Measurements from ENCODE around the gene TLE3.

Gene TLE3

DNA sequence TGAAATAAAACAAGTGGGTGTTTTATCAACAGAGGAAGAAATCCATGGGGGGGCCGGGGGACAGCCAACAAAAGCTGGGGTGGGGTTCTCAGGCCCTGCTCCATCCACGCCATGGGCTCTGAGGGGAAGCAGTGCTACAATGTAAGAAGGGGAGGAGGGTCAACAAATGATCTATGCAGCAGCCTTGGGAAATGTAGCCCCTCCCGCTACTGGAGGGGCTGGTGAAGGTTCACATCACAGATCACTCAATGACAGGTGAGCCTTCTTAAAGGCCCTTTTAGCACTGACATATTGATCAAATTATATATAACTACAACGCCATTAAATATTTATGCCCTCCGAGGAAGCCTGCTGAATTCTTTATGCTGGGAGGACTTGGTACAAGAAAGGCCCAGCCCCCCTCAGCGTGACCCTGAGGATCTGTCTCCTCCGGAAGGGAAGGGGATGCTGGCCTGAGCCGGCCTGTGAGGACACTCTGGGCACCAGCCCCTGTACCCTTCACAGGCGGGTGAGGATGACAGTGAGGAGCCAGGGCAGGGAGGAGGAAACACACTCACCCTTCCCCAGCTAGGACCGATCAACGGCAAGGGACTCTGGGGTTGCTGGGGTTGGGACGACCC is 15.3 kb downstream of the TLE3 start:
- no peak for DNase-seq

DNA sequence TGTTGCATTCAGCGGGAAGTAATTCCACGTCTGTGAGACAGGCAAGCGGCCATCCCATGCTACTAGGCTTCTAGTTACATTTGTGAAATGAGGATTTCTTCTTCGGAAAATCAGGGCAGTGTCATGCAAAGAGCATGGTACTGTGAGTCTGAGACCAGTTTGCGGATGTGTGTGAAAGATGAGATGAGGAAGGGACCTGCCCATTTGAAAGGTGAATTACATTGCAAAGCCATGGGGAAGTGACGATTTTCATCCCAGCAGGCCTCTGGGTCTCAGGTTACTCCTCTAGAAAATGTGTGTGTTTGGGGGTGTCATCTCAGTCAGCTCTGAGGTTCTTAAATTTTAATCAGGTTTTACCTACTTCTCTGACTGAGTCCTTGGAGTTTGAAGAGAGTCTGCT is 16.1 kb downstream of the TLE3 start:
- no peak for DNase-seq

DNA sequence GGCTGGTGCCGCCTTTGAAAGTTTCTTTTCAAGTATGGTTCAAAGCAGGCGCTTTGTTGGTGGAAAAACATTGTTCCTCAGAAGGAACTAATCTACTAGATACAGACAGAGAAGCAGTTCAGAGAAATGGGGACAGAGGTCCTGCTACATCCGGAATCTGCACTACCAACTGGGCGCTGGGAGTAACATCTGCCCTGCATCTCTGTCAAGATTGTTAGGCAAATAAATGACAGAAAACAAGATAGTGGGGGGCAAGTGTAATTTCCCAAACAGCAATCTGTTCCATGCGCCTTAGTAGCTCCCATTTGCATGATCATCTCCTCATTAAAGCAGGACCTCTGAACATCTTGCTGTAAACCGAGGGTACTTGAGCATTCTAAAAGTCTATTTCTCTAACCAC is 17.4 kb downstream of the TLE3 start:
- no peak for DNase-seq

DNA sequence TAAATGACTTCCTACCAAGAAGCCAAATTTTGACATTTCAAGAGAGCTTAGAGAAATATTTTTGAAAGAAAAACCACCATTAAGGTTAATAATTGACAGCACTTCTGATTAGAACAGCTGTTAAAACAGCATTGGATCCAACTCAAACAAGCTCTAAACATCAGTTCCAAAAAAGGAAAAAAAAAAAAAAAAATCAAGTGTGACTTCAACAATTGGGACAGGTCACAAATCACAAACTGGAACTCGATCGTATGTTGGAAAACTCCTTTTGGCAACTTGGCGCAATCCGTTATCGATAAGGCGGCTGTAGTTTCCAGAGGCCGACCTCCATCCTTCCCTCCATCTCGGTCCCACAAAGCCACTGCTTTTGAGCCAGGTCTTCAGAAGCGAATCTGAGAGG is 17.8 kb downstream of the TLE3 start:
- no peak for DNase-seq

DNA sequence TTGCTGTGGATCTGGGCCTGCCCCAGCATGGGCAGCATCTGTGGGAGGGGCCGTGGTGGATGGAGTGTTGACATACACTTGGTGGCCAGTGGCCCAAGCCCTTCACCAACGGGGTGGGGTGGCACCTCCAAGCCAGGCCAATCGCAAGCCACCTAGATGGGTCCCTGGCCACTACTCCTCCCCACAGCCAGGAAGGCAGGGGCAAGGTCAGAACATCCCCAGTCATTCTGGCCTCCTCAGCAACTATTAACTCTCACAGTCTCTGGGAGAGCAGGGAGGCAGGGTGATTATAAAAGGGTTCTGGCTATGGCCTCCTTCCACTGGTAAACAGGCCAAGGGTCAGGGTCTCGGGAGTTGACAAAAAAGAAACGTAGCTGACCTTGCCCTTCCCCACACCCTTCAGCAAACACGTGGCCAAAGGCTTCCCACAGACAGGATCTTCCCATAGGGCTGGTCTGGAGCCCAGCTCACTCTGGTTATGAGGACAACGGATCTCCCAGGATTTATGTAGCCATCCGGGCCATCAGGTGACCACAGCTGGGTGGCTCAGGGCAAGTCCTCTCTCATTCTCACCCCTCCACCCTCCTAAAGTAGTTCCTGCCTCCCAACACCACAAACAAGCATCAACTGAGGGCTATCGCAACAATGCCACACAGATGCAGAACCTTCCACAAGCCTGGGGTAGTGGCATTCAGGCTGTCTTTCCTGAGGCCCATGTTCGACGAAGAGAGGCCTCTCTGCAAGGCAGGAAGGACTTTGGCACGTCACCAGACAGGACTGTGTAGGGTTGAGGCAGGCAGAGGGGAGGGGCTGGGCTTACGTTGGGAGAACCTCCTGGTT is 18.9 kb downstream of the TLE3 start:
- DNase-seq = no peak

DNA sequence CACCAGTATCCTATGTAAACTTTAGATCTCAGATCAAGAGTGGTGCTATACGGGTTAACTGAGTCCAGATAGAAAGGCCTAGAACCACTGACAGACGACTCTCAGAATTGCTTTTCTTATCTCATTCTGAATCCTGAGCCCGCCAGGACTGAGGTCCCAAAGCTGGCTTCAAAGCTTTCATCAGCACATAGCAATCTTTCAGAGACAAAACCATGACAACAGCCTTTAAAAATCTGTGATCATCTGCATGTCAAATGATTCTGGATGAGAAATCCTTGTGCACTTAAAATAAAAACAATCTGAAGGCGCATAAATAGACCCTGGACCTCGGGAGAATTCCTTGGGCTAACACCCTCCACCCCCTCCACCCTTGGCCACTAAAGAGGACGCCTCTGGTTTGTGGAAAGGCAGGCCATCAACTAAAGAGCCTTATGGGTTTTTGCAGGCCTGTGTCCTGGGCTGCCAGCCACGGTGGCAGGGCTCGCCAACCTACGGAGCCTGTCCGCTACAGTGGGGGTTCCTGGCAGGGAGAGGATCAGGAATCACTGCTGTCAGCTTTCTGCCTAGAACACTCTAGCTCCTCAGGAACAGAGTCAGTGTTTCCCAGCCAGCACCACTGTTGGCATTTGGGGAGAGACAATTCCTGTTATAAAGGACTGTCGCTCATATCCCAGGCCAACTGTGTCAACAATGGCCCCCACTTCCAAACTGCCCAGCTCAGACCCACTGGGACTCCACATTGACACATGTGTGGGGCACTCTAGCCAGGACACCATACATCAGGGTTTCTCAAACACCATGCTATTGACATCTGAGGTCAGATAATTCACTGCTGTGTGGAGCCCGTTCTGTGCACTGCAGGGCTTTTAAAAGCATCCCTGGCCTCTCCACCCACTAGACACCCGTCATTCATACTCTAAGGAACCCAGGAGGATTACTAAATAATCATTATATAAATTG is 20.2 kb downstream of the TLE3 start:
- DNase-seq = no peak

DNA sequence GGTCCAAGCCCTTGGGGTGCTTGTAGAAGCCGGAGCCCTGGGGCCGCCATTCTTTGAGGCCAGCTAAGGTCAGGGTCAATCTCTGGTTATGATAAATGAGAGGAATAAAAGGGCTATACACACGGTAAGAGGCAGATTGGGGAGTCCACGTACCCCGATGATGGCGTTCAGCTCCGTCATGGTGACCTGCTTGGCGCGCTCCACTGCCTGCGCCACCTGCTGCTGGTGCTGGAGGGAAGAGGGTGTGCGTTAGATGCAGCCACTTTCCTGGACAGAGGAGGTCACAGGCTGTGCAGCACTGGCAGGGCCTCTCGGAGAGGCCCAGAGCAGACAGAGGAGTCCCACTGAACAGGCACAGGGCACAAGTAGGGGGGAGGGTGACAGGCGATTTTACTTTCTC is 23.3 kb downstream of the TLE3 start:
- no peak for DNase-seq

DNA sequence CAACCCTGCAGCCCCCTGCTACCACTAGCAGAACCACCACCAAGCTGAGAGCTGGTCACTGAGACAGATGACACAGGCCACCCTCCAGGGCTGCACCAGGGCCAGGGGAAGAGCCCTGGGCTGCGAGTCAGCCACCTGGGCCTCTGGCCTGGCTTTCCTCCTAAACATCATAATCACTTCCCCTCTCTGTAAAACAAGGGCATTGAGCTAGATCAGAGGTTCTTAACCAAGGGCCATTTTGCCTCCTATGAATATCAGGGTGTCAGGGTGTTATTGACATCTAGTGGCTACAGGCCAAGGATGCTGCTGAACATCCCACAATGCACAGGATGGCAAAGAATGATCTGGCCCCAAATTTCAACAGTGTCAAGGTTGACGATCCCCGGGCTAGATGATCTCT is 25.2 kb downstream of the TLE3 start:
- no peak for DNase-seq

DNA sequence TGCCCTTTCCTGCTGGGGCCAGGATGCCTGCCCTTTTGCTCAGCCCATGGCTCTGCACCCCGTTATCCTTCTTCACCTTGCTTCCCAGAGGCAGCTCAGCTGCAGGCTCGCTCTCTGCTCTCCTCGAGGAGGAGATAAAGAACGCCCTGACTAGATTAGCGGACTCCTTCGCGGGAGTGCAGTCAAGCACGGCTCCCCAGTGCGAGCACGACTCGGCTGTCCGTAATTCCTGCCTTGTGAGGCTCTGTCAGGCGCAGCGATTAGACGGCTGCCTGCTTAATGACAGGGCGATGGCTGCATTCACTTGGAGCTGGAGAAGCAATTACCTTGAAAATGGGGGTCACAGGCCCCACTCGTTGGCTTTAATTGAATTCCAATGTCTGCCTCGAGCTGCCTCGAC is 25.9 kb downstream of the TLE3 start:
- no peak for DNase-seq

DNA sequence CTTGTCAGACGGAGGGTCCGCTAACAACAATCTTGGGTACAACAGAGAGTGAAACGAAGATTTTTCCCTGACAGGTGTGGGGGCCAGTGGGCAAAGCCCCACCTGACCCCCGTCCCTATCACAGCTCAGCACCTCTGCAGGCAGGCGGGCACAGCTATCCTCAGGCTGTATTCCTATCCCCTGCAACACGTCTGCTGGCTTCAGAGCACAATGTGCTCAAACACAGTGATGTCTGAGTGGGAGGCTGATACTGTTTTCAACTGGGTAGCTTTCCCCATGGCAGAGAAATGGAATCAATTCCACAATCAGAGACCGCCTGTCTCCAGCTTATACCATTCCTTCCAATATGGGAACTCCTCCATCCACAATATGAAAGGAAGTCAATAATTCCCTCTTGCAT is 28.0 kb downstream of the TLE3 start:
- no peak for DNase-seq

DNA sequence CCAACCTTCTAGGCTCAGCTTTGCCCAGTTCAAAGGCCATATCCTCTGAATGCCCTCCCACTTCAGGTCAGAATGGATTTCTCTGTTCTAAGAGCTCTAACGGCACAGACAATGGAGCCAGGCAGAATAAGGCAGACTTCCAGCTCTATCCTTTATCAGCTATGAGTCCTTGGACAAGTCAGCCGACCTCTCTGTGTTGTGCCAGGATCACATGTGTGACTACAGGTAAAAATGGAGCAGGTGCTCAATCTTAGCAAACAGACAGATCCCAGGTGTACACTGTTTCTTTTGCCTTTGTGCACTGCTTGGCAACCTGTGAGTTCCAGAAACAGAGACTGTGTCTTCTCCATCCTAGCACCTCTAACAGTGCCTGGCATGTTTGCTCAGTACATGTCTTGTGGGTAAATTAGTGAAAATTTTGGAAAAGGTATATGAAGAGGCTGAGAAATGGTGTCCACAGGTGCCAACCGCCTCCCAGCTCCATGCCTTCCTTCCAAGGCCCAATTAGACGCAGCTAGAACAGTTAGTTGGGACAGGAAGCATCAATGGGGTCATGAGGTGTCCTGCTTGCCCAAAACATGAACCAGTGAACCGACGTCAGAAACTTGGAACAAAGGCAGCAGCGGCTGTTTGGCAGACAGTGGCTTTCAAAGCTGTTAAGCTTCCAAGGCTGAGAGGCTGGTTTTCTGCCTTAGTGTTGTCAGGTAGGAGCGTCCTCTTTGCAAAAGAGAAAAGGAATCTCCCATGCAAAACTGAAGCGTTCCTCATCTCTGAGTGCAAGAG is 28.7 kb downstream of the TLE3 start:
- no peak for DNase-seq

DNA sequence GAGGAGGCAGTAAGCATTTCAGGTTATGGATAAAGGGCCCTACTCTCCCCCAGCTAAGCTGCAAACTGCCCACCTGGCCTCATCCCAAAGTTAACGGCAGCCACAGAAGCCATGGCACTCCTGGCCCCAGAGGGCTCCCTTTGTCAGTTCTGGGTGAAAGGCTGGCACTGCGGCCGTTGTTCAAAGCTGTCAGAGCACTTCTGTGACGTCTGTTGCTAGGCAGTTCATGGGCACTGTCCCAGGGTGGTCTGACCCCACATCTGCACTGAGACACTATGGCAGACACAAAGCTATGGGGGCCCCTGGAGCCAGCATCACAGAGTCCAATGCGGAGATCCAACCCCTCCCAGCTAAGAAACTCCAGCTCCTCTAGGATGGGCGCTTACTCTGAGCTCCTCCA is 30.0 kb downstream of the TLE3 start:
- no peak for DNase-seq

DNA sequence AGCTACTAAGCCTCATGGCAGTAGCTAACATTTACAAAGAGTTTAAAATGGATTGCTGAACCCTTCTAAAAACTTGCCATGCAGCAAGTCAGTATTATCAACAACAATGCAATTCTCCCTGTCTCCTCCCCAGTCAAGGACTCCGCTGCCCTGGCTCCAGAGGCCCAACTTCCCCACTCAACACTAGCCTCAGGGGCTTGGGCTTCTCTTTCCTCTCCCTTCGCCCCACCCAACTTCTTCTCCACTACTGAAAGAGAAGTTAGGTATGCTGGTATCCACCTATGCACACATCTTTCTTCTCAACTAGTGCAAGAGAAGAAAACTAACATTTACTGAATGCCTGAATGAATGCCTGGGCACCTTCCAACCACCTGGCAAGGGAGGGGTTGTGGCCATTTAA is 30.7 kb downstream of the TLE3 start:
- DNase-seq = no peak

DNA sequence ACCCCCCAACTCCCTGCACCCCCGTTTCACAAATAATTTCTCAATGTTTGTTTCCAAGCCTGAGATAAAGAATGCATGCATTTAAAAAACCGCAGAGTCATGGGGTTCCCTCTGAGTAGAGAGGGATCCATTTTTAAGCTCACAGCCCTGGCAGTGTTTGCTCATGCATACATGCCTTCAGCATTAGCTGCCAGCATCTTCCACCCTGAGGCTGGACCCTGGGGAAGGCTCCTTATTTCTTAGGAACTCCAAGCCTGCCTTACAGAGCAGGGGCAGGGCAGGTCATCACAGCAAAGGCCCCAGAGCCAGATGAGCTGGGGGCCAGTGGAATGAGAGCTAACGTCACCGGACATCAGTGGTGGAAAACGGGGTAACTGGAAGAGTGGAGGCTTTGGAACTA is 31.3 kb downstream of the TLE3 start:
- DNase-seq = no peak

DNA sequence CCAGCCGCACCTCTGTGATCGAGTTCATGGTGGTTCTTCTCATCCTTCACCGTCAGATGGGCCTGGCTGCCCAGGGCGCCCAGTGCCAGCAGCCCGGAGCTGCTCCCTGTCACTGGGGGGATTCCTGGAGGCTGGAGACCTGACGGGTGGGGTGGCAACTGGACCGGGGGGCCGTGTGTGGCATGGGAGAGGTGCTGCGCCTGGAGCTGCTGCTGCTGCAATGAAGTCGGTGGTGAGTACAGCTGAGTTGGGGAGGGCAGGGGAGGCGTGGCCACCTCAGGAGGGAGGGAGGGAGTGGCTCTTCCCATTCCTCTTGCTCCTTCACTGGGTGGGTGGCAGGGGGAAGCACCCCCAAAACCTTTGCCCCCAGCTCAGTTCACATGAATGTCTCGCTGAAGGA is 31.7 kb downstream of the TLE3 start:
- DNase-seq = no peak

DNA sequence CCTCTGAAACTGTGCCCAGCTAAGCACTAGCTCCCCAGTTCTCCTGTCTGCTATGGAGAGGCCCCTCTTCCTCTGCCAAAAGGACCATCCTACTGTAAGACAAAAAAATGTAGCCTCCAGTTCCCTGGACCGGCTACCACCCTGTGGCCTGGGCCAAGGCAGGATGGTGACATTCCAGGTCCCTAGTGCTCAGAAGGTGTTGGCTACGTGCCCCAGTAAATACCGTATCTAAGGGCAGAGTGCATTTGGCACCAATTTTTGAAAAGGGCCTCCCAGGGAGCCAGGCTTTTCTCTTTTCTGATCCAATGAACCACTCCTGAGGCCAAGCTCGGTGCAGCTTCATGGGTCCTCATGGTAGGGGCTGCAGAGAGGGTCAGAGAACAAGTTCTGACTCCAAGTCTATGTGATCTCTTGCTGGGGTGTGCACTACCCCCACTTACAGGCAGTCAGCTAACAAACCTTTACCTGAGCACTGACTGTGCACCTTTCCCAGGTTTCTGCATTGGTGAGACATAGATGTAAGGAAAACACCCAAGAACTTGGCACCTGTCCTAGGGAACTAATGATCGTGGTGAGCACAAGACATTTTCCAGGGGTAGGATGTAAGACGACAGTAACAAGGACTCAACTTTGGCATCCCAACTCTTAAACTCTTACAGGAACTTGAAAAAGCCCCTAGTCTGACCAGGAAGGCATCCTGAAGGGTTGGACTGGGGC is 32.6 kb downstream of the TLE3 start:
- no peak for DNase-seq

DNA sequence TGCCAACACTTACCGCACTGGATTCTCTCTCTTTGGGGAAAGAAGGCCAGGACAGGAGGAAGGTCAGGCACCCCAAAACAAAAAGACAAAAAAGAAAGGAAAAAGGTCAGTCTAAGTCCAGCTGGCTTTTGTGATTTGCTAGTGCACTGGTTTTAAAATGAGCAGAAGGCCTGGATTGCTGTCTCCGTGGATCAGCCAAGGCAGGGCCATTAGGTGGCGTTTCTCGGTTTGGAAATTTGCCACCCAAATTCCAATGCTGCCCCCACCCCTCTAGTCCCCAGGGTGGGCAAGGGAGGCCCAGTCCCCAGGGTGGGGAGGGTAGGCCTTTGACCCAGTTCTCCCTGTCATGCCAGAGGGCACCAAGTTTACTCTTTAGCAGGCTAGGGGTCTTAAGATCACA is 33.3 kb downstream of the TLE3 start:
- DNase-seq = no peak

DNA sequence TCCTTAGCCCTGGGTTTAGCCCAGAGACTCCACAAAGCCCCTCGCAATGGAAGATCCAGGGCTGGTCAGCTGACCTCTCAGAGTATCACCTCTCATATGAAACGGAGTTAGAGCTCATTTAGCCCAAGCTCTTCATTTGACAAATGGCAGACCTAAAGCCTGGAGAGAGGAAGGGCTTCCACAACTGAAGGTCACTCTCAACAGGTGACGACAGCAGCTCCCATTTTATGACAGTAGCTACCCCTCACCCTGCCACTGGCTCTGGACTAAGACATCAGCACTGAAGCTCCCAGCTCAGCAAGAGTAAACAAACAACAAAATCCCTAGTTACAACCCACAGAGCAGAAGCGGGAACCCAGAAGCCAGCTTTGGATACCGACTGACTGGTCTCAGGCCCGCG is 33.7 kb downstream of the TLE3 start:
- DNase-seq = no peak

DNA sequence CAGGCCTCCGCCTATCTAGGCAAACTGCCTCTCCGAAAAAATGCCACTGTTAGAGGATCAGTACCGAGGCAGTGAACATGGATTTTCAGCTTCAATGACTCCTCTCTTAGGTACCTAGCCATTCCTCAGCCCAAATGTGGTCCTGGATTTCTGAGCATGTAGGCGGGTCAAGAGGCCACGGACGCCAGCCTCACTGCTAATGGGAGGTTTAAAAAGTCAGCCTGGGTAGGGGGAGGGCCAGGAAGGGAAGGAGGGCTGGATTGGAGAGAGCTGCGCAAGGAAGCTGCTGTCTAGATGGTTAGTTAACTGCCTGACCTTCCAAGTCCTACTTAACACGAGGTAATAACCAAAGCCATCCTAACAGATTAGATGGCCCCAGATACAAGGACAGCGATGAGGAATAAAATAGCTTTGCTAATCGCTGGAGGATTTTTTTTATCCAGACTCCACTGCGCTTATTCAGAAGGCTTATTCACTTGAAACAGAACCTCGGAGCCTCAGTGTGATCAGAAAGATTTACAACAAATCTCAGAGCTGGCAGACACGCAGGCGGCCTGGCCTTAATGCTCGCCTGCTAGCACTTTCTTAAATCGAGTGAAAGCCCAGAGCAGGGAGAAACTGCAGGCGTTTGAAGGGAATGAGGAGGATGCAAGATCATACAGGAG is 34.3 kb downstream of the TLE3 start:
- DNase-seq = no peak

DNA sequence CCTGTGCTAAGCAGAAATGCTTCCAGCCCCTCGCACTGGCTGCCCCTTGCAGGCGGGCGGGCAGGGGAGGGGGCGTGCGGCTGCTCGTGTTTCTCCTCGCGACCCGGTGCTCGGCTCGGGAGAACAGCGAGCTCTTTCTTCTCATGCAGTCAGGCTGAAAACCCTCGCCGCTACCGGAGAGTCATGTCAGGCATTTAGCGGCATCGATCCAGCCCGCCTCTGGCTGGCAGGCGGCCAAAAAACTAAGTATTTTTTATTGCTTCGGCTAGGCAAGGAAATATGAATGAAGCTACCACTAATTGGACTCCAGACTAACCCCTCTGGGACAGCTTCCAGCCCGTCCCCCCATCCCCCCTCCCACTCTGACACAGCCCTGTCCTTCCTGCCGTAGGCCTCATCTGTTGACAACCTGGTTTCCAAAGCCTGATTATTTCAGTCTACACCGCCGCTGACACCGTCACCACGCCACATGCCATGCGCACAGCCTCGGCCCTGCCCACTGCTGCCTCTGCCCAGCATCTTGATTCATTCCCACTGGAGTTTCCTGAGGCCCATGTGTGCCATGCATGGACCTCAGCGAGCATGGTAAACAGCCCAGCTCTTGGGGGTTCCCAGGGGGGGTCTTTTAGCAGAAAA is 35.3 kb downstream of the TLE3 start:
- DNase-seq = no peak

DNA sequence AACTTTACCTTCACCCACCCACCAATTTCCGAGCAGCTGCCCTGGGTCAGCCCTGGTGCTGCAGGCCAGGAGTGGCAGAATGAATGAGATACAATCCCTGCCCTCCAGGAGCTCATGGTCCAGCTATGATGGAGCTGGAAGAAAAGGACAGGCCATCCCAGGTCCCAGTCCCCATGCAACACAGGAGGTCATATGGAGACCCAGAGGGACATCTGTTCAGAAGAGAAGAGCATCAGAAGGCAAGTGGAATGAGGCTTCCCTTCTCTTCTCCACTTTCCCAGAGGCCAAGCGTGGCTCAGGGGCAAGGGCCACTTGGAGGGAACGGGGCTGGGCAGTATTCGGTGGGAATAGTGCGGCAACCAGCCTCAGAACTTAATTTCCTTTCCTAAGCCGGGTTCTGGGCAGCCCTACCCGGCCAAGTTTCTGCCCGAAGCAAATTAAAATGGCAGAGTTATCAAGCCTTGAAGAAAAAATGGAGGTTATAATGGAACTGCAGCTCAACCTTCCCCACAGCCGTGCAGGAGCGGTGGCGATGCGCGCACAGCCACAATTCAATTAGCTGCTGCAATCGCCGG is 35.9 kb downstream of the TLE3 start:
- DNase-seq = no peak
